Thyroid gland (tissue), 4 donors: ENCODE data around the gene RAB36.

ENCODE experiments used
- CTCF ChIP-seq, 6 experiments: fragments of 200-600 bp in 3 of 6; fragments of 450-650 bp in 3 of 6; sonication (generic) in 3 of 6; IDR thresholded peaks; one replicate each; pipeline ENCODE4 v1.5.1; 2016 to 2019; ENCODE audit warnings: antibody characterized with exemption in 6 of 6, mild to moderate bottlenecking in 2 of 6, inconsistent platforms in 1 of 6, moderate library complexity in 1 of 6
- POLR2A ChIP-seq, 2 donors: fragments of 450-650 bp; IDR thresholded peaks; one replicate each; pipeline ENCODE4 v1.6.1; 2017; ENCODE audit warnings: antibody characterized with exemption in 2 of 2, mild to moderate bottlenecking in 2 of 2, moderate library complexity in 1 of 2

- TF ChIP-seq CTCF (IDR thresholded peaks at IDR 0.05) (no peak), POLR2A (IDR thresholded peaks at IDR 0.05) (no peak)
These were observed 38.3 kb upstream of the RAB36 start for GRCh38 chr22:23106906-23107367.
